ENCODE measurements around the gene SLC39A8. TPM values are rescaled to one million over a fixed set of nuclear protein-coding genes. Genes with fewer than 3 reads are reported as not detected.

Gene SLC39A8
- polyA plus RNA-seq, 1 experiment: 0.52 TPM

DNA sequence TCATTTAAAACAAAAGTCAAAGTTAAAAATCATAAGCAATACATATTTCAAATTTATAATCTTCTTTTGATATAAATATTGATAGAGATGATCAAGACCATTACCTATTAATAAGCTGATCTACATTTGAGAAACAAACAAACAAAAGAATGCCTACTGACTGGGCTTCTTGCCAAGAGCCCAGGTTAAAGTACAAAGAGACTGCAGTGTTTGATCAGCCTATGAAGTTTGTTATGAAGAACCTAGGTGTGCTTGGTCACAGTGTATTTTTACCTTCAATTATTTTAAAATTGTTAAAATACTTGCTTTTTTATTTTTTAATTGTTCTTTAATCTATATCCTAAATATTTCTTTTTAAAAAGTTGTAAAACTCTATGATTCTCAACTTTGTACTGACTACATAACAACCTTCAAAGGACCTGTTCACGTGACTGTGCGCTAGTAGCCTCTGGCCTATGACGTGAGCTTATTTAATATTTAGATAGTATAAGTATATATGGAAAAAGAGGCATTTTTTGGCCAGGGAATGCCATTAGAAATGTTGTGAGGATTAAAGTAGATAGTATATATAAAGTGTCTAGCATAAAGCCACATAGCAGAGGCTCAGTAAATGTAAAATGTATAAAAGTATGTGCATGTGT is 11.4 kb upstream of the SLC39A8 start:
- CTCF ChIA-PET: no interaction called here
- no peaks in the 10 kb centered on the region; the same call in 1 of the 2 replicates for H3K27me3 ChIP-seq (ENCODE audit: control insufficient read depth, insufficient read depth, low read length)
- H3K36me3 ChIP-seq (ENCODE audit: control insufficient read depth, insufficient read depth, low read length): no peaks in the 10 kb centered on the region
- POLR2A ChIA-PET: no interaction called here
- DNase-seq (ENCODE audit: low read depth): no peak
- TF ChIP-seq, protein P1, sequence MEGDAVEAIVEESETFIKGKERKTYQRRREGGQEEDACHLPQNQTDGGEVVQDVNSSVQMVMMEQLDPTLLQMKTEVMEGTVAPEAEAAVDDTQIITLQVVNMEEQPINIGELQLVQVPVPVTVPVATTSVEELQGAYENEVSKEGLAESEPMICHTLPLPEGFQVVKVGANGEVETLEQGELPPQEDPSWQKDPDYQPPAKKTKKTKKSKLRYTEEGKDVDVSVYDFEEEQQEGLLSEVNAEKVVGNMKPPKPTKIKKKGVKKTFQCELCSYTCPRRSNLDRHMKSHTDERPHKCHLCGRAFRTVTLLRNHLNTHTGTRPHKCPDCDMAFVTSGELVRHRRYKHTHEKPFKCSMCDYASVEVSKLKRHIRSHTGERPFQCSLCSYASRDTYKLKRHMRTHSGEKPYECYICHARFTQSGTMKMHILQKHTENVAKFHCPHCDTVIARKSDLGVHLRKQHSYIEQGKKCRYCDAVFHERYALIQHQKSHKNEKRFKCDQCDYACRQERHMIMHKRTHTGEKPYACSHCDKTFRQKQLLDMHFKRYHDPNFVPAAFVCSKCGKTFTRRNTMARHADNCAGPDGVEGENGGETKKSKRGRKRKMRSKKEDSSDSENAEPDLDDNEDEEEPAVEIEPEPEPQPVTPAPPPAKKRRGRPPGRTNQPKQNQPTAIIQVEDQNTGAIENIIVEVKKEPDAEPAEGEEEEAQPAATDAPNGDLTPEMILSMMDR (IDR thresholded peaks at IDR 0.05; ENCODE audit: insufficient read depth, low read depth, low read length): no peak
- H3K4me3 ChIP-seq (ENCODE audit: low read depth, low read length): no peak overlapping the region

DNA sequence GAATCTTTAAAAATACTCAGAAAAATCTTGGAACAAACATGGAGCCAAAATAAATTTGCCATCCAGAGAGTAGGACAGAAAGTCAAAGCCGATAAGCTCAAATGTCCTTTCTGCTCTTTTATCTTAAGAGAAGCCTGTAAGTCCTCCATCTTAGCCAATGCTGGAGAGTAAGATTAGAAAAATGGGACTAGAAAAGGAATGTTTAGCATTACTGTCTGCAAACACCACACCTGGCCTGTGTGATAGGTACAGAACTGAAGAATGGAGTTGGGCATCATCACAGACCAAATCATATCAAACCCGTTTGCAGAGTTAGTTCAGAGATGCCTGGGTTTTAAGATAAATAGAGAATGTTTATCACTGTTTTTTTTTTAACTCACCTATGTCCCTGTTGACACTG is 10.5 kb upstream of the SLC39A8 start:
- TF ChIP-seq, protein P1 (IDR thresholded peaks at IDR 0.05; ENCODE audit: insufficient read depth, low read depth, low read length): no peak
- CTCF ChIA-PET: no interaction called here
- POLR2A ChIA-PET: no interaction called here
- no peak overlapping the region for H3K4me3 ChIP-seq (ENCODE audit: low read depth, low read length)
- no peaks in the 10 kb centered on the region for H3K36me3 ChIP-seq (ENCODE audit: control insufficient read depth, insufficient read depth, low read length)
- no peak for DNase-seq (ENCODE audit: low read depth)
- H3K27me3 ChIP-seq (ENCODE audit: control insufficient read depth, insufficient read depth, low read length): no peaks in the 10 kb centered on the region; the same call in 1 of the 2 replicates

DNA sequence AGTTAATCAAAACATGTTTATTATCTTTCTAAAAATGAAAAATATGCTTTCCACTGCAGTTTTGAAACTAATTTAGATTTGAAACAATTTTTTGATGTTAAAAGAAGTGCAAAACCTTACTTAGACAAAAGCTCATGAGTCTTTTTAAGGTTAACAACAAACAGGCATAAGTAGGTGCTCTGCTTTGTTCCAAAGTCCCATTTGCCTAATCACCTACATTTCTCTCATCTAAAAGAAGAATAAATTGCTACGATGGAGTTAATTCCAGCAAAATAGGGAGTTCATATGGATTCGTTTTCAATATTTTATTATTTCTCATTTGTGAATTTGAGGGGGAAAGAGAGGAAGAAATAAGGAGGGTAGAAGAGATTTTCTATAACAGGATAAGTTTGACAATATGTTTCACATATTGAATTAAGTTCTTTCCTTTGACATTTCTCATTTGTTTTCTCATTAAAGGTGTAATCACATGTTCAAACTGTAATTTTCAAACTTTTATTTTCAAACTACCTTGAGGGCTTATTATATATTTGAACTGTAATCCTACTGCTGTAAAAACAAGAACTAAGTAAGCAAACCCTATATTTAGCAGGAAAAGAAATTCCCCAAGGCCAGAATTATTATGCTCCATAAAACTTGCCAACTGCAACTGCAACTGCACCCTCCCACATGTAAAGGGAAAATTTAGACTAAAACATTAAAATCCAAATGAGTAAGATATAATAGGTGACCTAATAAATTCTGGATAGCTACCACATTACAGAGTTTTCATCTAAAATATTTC is 9.6 kb upstream of the SLC39A8 start:
- CTCF ChIA-PET: no interaction called here

DNA sequence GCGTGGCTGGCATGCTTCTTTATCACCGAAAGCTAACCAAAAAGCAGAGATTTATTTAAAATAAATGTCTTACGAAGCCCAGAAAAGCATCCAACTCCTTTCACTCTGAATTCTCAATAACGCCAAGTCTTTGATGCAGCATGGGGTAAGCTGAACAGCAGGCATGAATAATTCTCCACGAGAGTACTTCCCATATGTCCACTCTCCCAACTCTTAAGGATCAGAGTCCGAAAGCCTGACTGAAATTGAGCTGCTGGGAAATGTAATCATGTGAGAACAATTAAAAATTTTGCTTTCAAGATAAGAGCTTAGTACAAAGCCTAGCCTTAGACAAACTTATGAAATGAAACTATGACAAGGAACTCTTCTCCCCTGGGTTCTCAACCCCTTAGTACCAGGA is 7.5 kb upstream of the SLC39A8 start:
- no peak for DNase-seq (ENCODE audit: low read depth)
- CTCF ChIA-PET: no interaction called here
- H3K36me3 ChIP-seq (ENCODE audit: control insufficient read depth, insufficient read depth, low read length): no peaks in the 10 kb centered on the region
- 0 out of 2 replicates have a peak, but pooled peaks cover 2% of the 10 kb centered on the region for H3K27me3 ChIP-seq (ENCODE audit: control insufficient read depth, insufficient read depth, low read length)
- TF ChIP-seq, protein P1 (IDR thresholded peaks at IDR 0.05; ENCODE audit: insufficient read depth, low read depth, low read length): no peak
- no peak overlapping the region for H3K4me3 ChIP-seq (ENCODE audit: low read depth, low read length)
- POLR2A ChIA-PET: no interaction called here

More for the DNA sequence above, 9.6 kb upstream of the SLC39A8 start:
- TF ChIP-seq, protein P1 (IDR thresholded peaks at IDR 0.05; ENCODE audit: insufficient read depth, low read depth, low read length): no peak
- POLR2A ChIA-PET: no interaction called here
- no peak overlapping the region for H3K4me3 ChIP-seq (ENCODE audit: low read depth, low read length)
- H3K27me3 ChIP-seq (ENCODE audit: control insufficient read depth, insufficient read depth, low read length): no peaks in the 10 kb centered on the region
- H3K36me3 ChIP-seq (ENCODE audit: control insufficient read depth, insufficient read depth, low read length): no peaks in the 10 kb centered on the region
- no peak for DNase-seq (ENCODE audit: low read depth)

DNA sequence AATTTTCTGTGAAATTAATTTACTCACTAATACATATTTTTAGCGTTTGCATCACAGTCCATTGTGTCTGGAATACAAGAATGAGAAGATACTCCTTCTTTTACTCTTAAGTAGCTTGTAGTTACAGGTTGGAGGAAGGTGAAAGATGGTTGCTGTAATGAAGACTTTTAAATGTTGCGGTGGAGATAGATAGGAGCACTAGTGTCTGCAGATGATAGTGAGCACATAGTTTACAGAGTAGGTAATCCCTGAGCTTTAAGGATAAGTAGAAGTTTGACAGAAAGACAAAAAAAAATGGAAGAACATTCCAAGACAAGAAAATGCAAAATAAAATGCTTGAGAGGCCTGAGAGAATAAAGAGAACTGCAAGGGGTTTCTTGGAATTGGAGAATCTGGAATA is 5.4 kb upstream of the SLC39A8 start:
- H3K36me3 ChIP-seq (ENCODE audit: control insufficient read depth, insufficient read depth, low read length): no peaks in the 10 kb centered on the region
- ChIA-PET CTCF (no interaction called here), POLR2A (no interaction called here)
- H3K27me3 ChIP-seq (ENCODE audit: control insufficient read depth, insufficient read depth, low read length): 0 out of 2 replicates have a peak, but pooled peaks cover 4% of the 10 kb centered on the region
- no peak overlapping the region for H3K4me3 ChIP-seq (ENCODE audit: low read depth, low read length)
- no peak for DNase-seq (ENCODE audit: low read depth)
- TF ChIP-seq, protein P1 (IDR thresholded peaks at IDR 0.05; ENCODE audit: insufficient read depth, low read depth, low read length): no peak
